Heart right ventricle (tissue), 16 donors: ENCODE data around the gene BCAR3. TPM values are rescaled to one million over a fixed set of nuclear protein-coding genes. Genes with fewer than 3 reads are reported as not detected.

Experiments
- ATAC-seq, 8 donors: fragments of 200-7000 bp; cut with Tn5 transposase; one replicate each; pipeline ENCODE4 v1.9.1; 2020; ENCODE audit warnings: mild to moderate bottlenecking in 8 of 8, moderate library complexity in 8 of 8, moderate number of reproducible peaks in 1 of 8
- DNase-seq, 2 donors: peaks; one replicate each; pipeline ENCODE4 v3.0.0-alpha.2; 2020
- H3K27ac ChIP-seq, 10 donors: fragments of 200-600 bp; sonication (generic) in 2 of 10; one replicate each; pipeline versions ENCODE4 v1.5.0 to v1.8.0; 2020 to 2022; ENCODE audit warnings: mild to moderate bottlenecking in 3 of 10
- H3K27me3 ChIP-seq, 7 donors: fragments of 200-600 bp; one replicate each; pipeline ENCODE4 v1.8.0; 2021 to 2022; ENCODE audit warnings: mild to moderate bottlenecking in 2 of 7
- H3K36me3 ChIP-seq, 9 donors: fragments of 200-600 bp; sonication (generic) in 1 of 9; one replicate each; pipeline versions ENCODE4 v1.5.0 to v1.8.0; 2020 to 2022; ENCODE audit warnings: mild to moderate bottlenecking in 2 of 9
- H3K4me1 ChIP-seq, 9 donors: fragments of 200-600 bp; sonication (generic) in 1 of 9; one replicate each; pipeline versions ENCODE4 v1.5.0 to v1.8.0; 2020 to 2022; ENCODE audit warnings: mild to moderate bottlenecking in 4 of 9
- H3K4me3 ChIP-seq, 10 donors: fragments of 200-600 bp; sonication (generic) in 2 of 10; one replicate each; pipeline versions ENCODE4 v1.5.0 to v1.8.0; 2020 to 2022; ENCODE audit warnings: mild to moderate bottlenecking in 7 of 10, moderate library complexity in 2 of 10
- H3K9me3 ChIP-seq, 11 donors: fragments of 200-600 bp in 10 of 11; sonication (generic) in 2 of 11; one replicate each; pipeline versions ENCODE4 v1.5.0 to v1.8.0; 2013 to 2022; ENCODE audit warnings: mild to moderate bottlenecking in 2 of 11, control low read depth in 1 of 11, moderate library complexity in 1 of 11
- WGBS, 2 donors: extraction: QIAGEN DNeasy Blood & Tissue Kit; methylation state at CpG; one replicate each; pipeline ENCODE4 v1.1.7; 2013; ENCODE audit warnings: inconsistent platforms in 1 of 2; 5-methylcytosine and 5-hydroxymethylcytosine counted together
- intact Hi-C, 10 donors: fragments of 100-400 bp; cut with DNase I; formaldehyde crosslinking; loops; one replicate each; pipeline versions ENCODE4 v1.11.1 to v1.14.2; 2022
- polyA plus RNA-seq, 2 donors: library from polyadenylated mRNA; stranded (reverse); fragments of 200-250 nt; gene quantifications; one replicate each; pipeline ENCODE4 v1.2.3, GENCODE V29; 2013
- total RNA-seq, 10 donors: library from RNA; stranded (reverse); fragmentation: NEBNext Ultra II Directional in 3 of 10; extraction: Animal tissue kit (Norgen Biotek cat#: 25700) in 3 of 10; gene quantifications; one replicate each; pipeline versions ENCODE4 v1.2.1 to v1.2.4, GENCODE V29; 2021 to 2023
- TF ChIP-seq, protein P1 (sequence below), 9 donors: fragments of 200-600 bp; sonication (generic) in 2 of 9; IDR thresholded peaks; one replicate each; pipeline versions ENCODE4 v1.5.0 to v1.8.0; 2021 to 2022; ENCODE audit warnings: antibody characterized with exemption in 9 of 9, mild to moderate bottlenecking in 5 of 9, moderate library complexity in 1 of 9
- donor health status: Arrhythmogenic right ventricular cardiomyopathy.
- donor health status: ischemic (EF 13 %, LVEDD 7.1; RV severe dilation, severe dysfunction).
- donor health status: healthy with polysubstance abuse.
- donor health status: DM: no; HTN: yes; CAD: no.
- donor health status: DM: no; HTN: no; CAD: no.
- donor health status: ischemic (EF 25% LVEDD 6.9; RV normal size, moderate dysfunction).
- donor health status: ischemic (EF 25% LVEDD 5.7; RV mildly dilated, moderate dysfunction).
- donor health status: healthy.
- donor health status: DM: yes; HTN: yes; CAD: no.
- donor health status: Ischemic cardiomyopathy.
- donor health status: ischemic (EF 35%, LVEDD 5.7; RV mildly dilated, moderate dysfunction).
- donor health status: nonischemic (EF 11% LVEDD 7.7; RV severe dilation, severe dysfunction).
- donor health status: DM: yes; HTN: yes; CAD: no.
- donor health status: PGD.
- donor health status: ischemic (EF 29% LVEDD 5.4; RV normal size, mild dysfunction).
- donor health status: nonischemic (EF 23%, LVEDD 6.1; RV moderate dilation, normal function).

The BCAR3 gene
- total and polyA plus RNA-seq, 12 donors = 6.6 to 36.0 (median 15.9) TPM

GRCh38 chr1:93542398-93542797 lies 139.2 kb downstream of the BCAR3 start:
- Histone ChIP-seq H3K4me3 (no peak overlapping the region), H3K27me3 (no peaks in the 10 kb centered on the region), H3K27ac (no peak overlapping the region), H3K9me3 (no peaks in the 10 kb centered on the region), H3K36me3 (peaks cover 0 to 50% (median 0%) of the 10 kb centered on the region in 9 donors), H3K4me1 (peaks cover 0 to 15% (median 0%) of the 10 kb centered on the region in 9 donors)
- DNase-seq = no peak
- ATAC-seq = no peak
- TF ChIP-seq, protein P1, sequence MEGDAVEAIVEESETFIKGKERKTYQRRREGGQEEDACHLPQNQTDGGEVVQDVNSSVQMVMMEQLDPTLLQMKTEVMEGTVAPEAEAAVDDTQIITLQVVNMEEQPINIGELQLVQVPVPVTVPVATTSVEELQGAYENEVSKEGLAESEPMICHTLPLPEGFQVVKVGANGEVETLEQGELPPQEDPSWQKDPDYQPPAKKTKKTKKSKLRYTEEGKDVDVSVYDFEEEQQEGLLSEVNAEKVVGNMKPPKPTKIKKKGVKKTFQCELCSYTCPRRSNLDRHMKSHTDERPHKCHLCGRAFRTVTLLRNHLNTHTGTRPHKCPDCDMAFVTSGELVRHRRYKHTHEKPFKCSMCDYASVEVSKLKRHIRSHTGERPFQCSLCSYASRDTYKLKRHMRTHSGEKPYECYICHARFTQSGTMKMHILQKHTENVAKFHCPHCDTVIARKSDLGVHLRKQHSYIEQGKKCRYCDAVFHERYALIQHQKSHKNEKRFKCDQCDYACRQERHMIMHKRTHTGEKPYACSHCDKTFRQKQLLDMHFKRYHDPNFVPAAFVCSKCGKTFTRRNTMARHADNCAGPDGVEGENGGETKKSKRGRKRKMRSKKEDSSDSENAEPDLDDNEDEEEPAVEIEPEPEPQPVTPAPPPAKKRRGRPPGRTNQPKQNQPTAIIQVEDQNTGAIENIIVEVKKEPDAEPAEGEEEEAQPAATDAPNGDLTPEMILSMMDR (IDR thresholded peaks at IDR 0.05) = no peak
- intact Hi-C loops = no loop called here
- WGBS, 2 donors = 93 to 95% methylated on average over 1 of the region's 1 CpG

GRCh38 chr1:93541045-93541444 lies 140.6 kb downstream of the BCAR3 start:
- H3K4me1 ChIP-seq = peaks cover 0 to 22% (median 0%) of the 10 kb centered on the region in 9 donors
- WGBS, 2 donors = 87% methylated on average over 4 of the region's 4 CpGs
- no peaks in the 10 kb centered on the region for H3K27me3 ChIP-seq
- TF ChIP-seq, protein P1 (IDR thresholded peaks at IDR 0.05) = no peak
- H3K9me3 ChIP-seq = no peaks in the 10 kb centered on the region
- H3K36me3 ChIP-seq = peaks cover 0 to 40% (median 0%) of the 10 kb centered on the region in 9 donors
- no peak overlapping the region for H3K4me3 ChIP-seq
- DNase-seq (no peak), ATAC-seq (no peak)
- no peak overlapping the region for H3K27ac ChIP-seq
- intact Hi-C loops = no loop called here

GRCh38 chr1:93537924-93538323 lies 143.7 kb downstream of the BCAR3 start:
- Histone ChIP-seq H3K27ac (peak overlapping the region in 1 of 10 donors; percentile 5), H3K4me3 (no peak overlapping the region), H3K36me3 (peaks cover 0 to 44% (median 0%) of the 10 kb centered on the region in 9 donors), H3K27me3 (no peaks in the 10 kb centered on the region), H3K9me3 (no peaks in the 10 kb centered on the region), H3K4me1 (peaks cover 0 to 22% (median 0%) of the 10 kb centered on the region in 9 donors)
- DNase-seq (no peak), ATAC-seq (no peak)
- intact Hi-C loops = loop anchor here in 1 of 10 donors (5.0 kb wide), 1 partner anchor 91 kb away; the partner anchor contains the start of gene FNBP1L
- TF ChIP-seq, protein P1 (IDR thresholded peaks at IDR 0.05) = no peak
- WGBS, 2 donors = 72 to 75% methylated on average over 2 of the region's 2 CpGs

- Histone ChIP-seq H3K36me3 (peaks cover 0 to 44% (median 0%) of the 10 kb centered on the region in 9 donors), H3K27ac (peak overlapping the region in 2 of 10 donors; percentile 5 to 8), H3K4me3 (no peak overlapping the region), H3K4me1 (peaks cover 0 to 22% (median 0%) of the 10 kb centered on the region in 9 donors), H3K27me3 (no peaks in the 10 kb centered on the region), H3K9me3 (no peaks in the 10 kb centered on the region)
- no peak for ATAC-seq
- TF ChIP-seq, protein P1 (IDR thresholded peaks at IDR 0.05) = no peak
- intact Hi-C loops = loop anchor here in 1 of 10 donors (5.0 kb wide), 1 partner anchor 90 kb away; the partner anchor contains the start of gene FNBP1L
- no peak for DNase-seq
Observed at GRCh38 chr1:93537396-93537795, 144.2 kb downstream of the BCAR3 start.
